Epidermal melanocyte (primary cell): ENCODE measurements around the gene BANK1.

ENCODE experiments used
- DNase-seq: peaks from one replicate; pipeline ENCODE4 v3.0.0; 2011; ENCODE audit warnings: low spot score; ENCODE audit not compliant: insufficient read length

Gene BANK1

DNA sequence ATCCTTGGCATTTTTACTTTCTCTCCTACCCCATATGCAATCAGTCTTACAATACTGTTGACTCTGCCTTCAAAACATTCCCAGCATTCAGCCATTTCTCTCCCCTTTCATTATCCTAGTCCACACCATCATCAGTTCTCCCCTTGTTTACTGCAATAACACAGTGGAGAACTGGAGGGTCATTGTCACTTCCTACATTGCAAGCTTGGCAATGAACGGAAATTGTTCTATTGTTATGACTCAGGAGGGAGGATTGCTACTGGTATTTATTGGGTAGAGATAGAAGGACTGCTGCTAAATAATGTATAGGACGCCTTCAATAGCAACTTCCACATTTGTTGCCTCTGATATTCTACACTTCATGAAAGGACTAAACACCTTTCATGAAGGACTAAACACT is 231.8 kb downstream of the BANK1 start:
- no peak for DNase-seq

DNA sequence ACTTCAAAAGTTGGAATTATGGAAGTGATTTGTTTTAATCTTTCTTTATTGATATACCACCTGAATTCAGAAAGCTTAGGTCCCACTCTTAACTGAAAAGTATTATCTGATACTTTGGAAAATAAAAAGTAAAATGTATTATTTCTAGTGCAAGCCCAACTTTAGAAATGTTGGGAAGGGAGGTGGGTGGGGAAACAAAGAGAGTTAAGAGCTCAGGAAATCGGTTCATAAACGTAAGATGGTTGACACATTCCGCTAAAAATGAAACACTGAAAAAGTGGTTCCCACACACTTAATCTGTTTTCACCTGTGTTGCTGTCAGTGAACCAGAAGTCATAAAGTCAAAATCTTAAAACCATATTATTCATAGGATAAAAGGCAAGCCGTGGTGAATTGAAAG is 237.4 kb downstream of the BANK1 start:
- no peak for DNase-seq

- DNase-seq = no peak
Measured at GRCh38 chr4:102031406-102031805, 240.9 kb downstream of the BANK1 start.

- DNase-seq = no peak
Measured at GRCh38 chr4:102036016-102036415, 245.5 kb downstream of the BANK1 start.

GRCh38 chr4:102036619-102037376 is 246.3 kb downstream of the BANK1 start:
- no peak for DNase-seq

DNA sequence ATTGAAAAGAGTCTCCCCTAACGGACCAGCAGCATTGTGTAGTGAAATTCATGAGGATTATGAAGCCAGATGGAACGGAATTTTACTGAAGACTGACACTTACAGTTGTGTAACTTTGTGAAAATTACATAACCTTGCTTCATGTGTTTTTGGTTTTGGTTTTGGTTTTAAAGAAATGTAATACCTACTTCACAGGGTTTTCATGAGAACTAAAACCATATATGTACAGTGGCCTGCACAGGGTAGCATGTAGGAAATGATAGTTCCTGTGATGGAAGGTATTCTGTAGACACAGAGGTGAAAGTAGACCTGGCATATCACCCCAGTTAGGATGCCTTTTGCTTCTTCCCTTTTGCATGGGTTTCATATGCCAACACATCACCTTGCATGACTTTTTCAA is 247.0 kb downstream of the BANK1 start:
- no peak for DNase-seq

- no peak for DNase-seq
Measured at GRCh38 chr4:102042871-102043802, 252.6 kb downstream of the BANK1 start.

DNA sequence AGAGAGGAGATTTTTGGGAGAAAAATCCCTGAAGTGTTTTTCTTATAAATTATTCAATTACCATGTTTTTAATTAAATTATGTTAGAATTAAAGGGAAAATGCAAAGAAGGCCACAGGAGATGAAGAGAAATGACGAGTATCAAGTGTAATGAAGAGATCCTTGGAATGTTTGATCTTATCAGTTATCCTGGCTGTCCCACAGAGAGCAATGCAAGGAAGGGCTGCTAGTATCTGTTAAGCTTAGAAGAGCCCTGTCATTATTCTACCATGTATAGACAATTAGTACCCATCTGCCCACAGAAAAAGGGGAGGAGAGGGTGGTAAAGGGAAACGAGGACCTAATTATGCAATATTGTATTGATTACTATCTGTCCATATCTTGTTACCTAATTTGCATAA is 257.1 kb downstream of the BANK1 start:
- DNase-seq = no peak

- no peak for DNase-seq
Measured at GRCh38 chr4:102055805-102056204, 265.3 kb downstream of the BANK1 start.

GRCh38 chr4:102057122-102057521 is 266.6 kb downstream of the BANK1 start:
- no peak for DNase-seq

DNA sequence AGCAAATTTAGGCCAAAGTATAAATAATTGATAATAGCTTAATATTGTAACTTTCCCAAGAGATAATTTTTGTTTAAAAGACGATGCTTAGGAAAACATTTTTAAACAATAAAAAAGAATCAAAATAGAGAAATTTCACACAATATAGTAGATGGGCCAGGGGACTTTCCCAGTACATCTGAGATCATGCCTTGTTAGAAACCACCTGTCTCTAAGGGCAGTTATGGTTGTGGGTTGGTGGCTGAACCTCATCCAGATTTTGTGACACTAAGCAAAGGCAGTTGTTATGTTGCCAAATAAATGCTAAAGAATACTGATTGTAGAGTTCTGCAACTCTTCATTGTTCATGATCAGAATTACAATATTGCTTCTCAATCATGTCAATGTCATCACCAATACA is 270.6 kb downstream of the BANK1 start:
- no peak for DNase-seq

DNA sequence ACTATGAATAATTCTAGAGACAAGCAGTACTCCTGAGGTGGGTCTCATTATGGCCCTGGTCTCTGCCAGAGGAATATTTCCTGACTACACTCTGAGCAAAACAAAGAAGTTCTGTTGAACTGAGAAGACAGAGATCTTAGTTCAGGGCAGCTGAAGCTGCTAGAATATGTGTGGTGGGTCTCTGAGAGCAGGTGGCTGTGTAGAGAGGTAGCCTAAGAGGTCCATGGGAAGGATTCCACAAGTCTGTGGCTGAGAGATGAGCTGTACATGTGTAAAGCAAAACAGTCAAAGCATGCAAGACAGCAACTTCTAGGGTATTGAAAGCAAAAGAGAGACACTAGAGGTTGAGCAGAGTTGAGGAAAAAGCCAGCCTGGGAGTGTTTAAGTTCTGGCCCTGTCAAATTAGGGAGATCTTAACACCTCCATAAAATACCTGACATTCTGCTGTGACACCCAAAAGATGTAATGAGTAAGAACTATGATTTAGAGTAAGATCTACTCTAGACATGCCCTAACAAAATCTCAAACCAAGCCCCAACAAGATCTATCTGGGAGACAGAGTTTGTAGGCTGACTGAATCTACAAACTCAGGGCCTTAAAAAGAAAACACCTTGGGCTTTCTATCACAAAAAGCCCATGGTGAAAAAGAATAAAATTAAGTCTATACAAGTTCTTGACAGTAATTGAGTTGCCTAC is 274.4 kb downstream of the BANK1 start:
- no peak for DNase-seq

DNA sequence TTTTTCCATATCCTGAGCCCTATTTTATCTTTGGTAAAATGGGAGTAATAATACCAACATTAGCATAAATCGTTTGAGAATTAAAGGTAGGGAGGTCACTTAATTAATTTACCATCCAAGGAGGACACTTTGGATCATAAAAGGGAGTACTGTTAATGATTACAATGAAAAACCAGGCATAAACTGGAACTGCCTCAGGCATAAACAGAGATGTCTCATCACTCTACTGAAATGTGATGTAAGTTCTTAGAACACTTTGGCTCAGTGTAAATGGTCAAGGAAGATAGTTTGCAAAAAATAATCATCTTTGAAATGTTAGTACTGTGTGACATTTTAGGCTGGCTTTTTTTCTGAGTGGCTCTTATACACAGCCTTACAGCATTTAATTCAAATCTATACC is 286.1 kb downstream of the BANK1 start:
- no peak for DNase-seq

GRCh38 chr4:102080184-102080583 is 289.7 kb downstream of the BANK1 start:
- no peak for DNase-seq

- DNase-seq = no peak
Measured at GRCh38 chr4:102089850-102090621, 299.5 kb downstream of the BANK1 start.

DNA sequence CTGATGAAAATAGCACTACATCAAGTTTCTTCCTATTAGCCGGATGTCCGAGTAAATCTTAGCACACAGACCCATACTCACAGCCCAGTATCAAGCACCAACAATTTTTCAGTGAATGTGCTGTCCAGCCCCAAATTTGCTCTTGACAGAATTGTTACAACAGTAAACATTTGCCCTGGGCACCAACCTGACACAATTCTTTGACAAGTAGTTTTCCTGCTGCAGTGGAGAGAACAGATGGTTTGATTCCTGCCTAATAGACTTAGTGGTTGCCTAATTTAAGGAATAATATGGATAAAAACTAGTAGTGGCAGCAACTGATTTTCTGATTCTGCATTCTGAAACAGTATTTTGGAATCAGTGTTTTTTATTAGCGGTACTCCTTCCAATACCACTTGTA is 301.1 kb downstream of the BANK1 start:
- DNase-seq = no peak

DNA sequence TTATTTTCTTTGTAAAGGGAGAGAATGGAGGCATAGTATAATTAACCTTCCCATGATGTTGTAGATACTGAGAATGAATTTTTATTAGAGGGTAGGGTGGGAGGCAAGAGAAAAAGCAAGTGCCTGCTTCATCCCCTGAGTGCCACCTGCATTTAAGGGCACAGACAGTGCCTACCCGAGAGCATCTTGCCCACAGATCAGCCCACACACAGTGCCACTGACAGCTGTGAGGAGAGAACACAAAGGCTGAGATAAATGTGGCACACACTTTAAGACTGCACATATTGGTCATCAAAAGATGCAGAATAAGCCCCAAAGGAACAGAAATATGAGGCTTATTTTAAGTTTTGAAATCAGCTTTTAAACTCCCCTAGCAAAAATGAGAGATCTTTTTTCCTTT is 304.0 kb downstream of the BANK1 start:
- DNase-seq = no peak

GRCh38 chr4:102103368-102103767 is 312.8 kb downstream of the BANK1 start:
- no peak for DNase-seq

GRCh38 chr4:102104278-102104677 is 313.7 kb downstream of the BANK1 start:
- no peak for DNase-seq

GRCh38 chr4:102105983-102106382 is 315.5 kb downstream of the BANK1 start:
- DNase-seq = no peak

GRCh38 chr4:102114118-102114630 is 323.6 kb downstream of the BANK1 start:
- no peak for DNase-seq
